Endothelial cell of umbilical vein (primary cell): ENCODE results near the gene INPP5B.

ENCODE experiments used
- CTCF ChIP-seq, 2 donors: IDR thresholded peaks; 1 replicate in 1 of 2; 2 replicates in 1 of 2; pipeline ENCODE4 v1.5.1; 2011; ENCODE audit warnings: low read length in 2 of 2, mild to moderate bottlenecking in 2 of 2, moderate library complexity in 2 of 2, control low read depth in 1 of 2, inconsistent platforms in 1 of 2, low read depth in 1 of 2; ENCODE audit not compliant: insufficient read depth in 1 of 2; ENCODE audit errors: extremely low read depth in 1 of 2
- EZH2 ChIP-seq: IDR thresholded peaks from 2 replicates; pipeline ENCODE4 v1.6.1; 2012; ENCODE audit warnings: borderline replicate concordance, low read depth, mild to moderate bottlenecking, moderate library complexity, low read length, inconsistent platforms; ENCODE audit not compliant: severe bottlenecking
- MAX ChIP-seq: IDR thresholded peaks from 2 replicates; pipeline ENCODE4 v1.6.1; 2011; ENCODE audit not compliant: insufficient read depth, insufficient read length
- POLR2A ChIP-seq: IDR thresholded peaks from 2 replicates; pipeline ENCODE4 v1.6.1; 2012; ENCODE audit warnings: low read depth, mild to moderate bottlenecking, control low read depth, low read length

- TF ChIP-seq EZH2 (no peak), POLR2A (no peak), CTCF (IDR thresholded peaks at IDR 0.05; ENCODE audit: extremely low read depth in 1 of 2, insufficient read depth in 1 of 2, low read depth in 1 of 2, low read length in 2 of 2) (no peak), MAX (no peak)
Observed at GRCh38 chr1:37914719-37915475, 32.0 kb downstream of the INPP5B start.
